Heart right ventricle (tissue), 16 donors: ENCODE results near the gene CDH13. TPM values are rescaled to one million over a fixed set of nuclear protein-coding genes. Genes with fewer than 3 reads are reported as not detected.

Source experiments
- ATAC-seq, 8 donors: fragments of 200-7000 bp; cut with Tn5 transposase; one replicate each; pipeline ENCODE4 v1.9.1; 2020; ENCODE audit warnings: mild to moderate bottlenecking in 8 of 8, moderate library complexity in 8 of 8, moderate number of reproducible peaks in 1 of 8
- DNase-seq, 2 donors: peaks; one replicate each; pipeline ENCODE4 v3.0.0-alpha.2; 2020
- H3K27ac ChIP-seq, 10 donors: fragments of 200-600 bp; sonication (generic) in 2 of 10; one replicate each; pipeline versions ENCODE4 v1.5.0 to v1.8.0; 2020 to 2022; ENCODE audit warnings: mild to moderate bottlenecking in 3 of 10
- H3K27me3 ChIP-seq, 7 donors: fragments of 200-600 bp; one replicate each; pipeline ENCODE4 v1.8.0; 2021 to 2022; ENCODE audit warnings: mild to moderate bottlenecking in 2 of 7
- H3K36me3 ChIP-seq, 9 donors: fragments of 200-600 bp; sonication (generic) in 1 of 9; one replicate each; pipeline versions ENCODE4 v1.5.0 to v1.8.0; 2020 to 2022; ENCODE audit warnings: mild to moderate bottlenecking in 2 of 9
- H3K4me1 ChIP-seq, 9 donors: fragments of 200-600 bp; sonication (generic) in 1 of 9; one replicate each; pipeline versions ENCODE4 v1.5.0 to v1.8.0; 2020 to 2022; ENCODE audit warnings: mild to moderate bottlenecking in 4 of 9
- H3K4me3 ChIP-seq, 10 donors: fragments of 200-600 bp; sonication (generic) in 2 of 10; one replicate each; pipeline versions ENCODE4 v1.5.0 to v1.8.0; 2020 to 2022; ENCODE audit warnings: mild to moderate bottlenecking in 7 of 10, moderate library complexity in 2 of 10
- H3K9me3 ChIP-seq, 11 donors: fragments of 200-600 bp in 10 of 11; sonication (generic) in 2 of 11; one replicate each; pipeline versions ENCODE4 v1.5.0 to v1.8.0; 2013 to 2022; ENCODE audit warnings: mild to moderate bottlenecking in 2 of 11, control low read depth in 1 of 11, moderate library complexity in 1 of 11
- CTCF ChIP-seq, 9 donors: fragments of 200-600 bp; sonication (generic) in 2 of 9; IDR thresholded peaks; one replicate each; pipeline versions ENCODE4 v1.5.0 to v1.8.0; 2021 to 2022; ENCODE audit warnings: antibody characterized with exemption in 9 of 9, mild to moderate bottlenecking in 5 of 9, moderate library complexity in 1 of 9
- WGBS, 2 donors: extraction: QIAGEN DNeasy Blood & Tissue Kit; methylation state at CpG; one replicate each; pipeline ENCODE4 v1.1.7; 2013; ENCODE audit warnings: inconsistent platforms in 1 of 2; 5-methylcytosine and 5-hydroxymethylcytosine counted together
- intact Hi-C, 10 donors: fragments of 100-400 bp; cut with DNase I; formaldehyde crosslinking; loops; one replicate each; pipeline versions ENCODE4 v1.11.1 to v1.14.2; 2022
- polyA plus RNA-seq, 2 donors: library from polyadenylated mRNA; stranded (reverse); fragments of 200-250 nt; gene quantifications; one replicate each; pipeline ENCODE4 v1.2.3, GENCODE V29; 2013
- total RNA-seq, 10 donors: library from RNA; stranded (reverse); fragmentation: NEBNext Ultra II Directional in 3 of 10; extraction: Animal tissue kit (Norgen Biotek cat#: 25700) in 3 of 10; gene quantifications; one replicate each; pipeline versions ENCODE4 v1.2.1 to v1.2.4, GENCODE V29; 2021 to 2023
- donor health status: Arrhythmogenic right ventricular cardiomyopathy.
- donor health status: ischemic (EF 13 %, LVEDD 7.1; RV severe dilation, severe dysfunction).
- donor health status: healthy with polysubstance abuse.
- donor health status: DM: no; HTN: yes; CAD: no.
- donor health status: DM: no; HTN: no; CAD: no.
- donor health status: ischemic (EF 25% LVEDD 6.9; RV normal size, moderate dysfunction).
- donor health status: ischemic (EF 25% LVEDD 5.7; RV mildly dilated, moderate dysfunction).
- donor health status: healthy.
- donor health status: DM: yes; HTN: yes; CAD: no.
- donor health status: Ischemic cardiomyopathy.
- donor health status: ischemic (EF 35%, LVEDD 5.7; RV mildly dilated, moderate dysfunction).
- donor health status: nonischemic (EF 11% LVEDD 7.7; RV severe dilation, severe dysfunction).
- donor health status: DM: yes; HTN: yes; CAD: no.
- donor health status: PGD.
- donor health status: ischemic (EF 29% LVEDD 5.4; RV normal size, mild dysfunction).
- donor health status: nonischemic (EF 23%, LVEDD 6.1; RV moderate dilation, normal function).

Gene CDH13
- total and polyA plus RNA-seq, 12 donors, result 15.5 to 221 (median 168) TPM

- WGBS, 2 donors, result 64 to 72% methylated on average over 4 of the region's 4 CpGs
- intact Hi-C loops, result no loop called here
- Histone ChIP-seq H3K9me3 (no peaks in the 10 kb centered on the region), H3K4me1 (peaks cover 0 to 4% (median 0%) of the 10 kb centered on the region in 9 donors), H3K27me3 (no peaks in the 10 kb centered on the region), H3K27ac (no peak overlapping the region), H3K36me3 (no peaks in the 10 kb centered on the region), H3K4me3 (no peak overlapping the region)
- TF ChIP-seq CTCF (IDR thresholded peaks at IDR 0.05), result no peak
- ATAC-seq (no peak), DNase-seq (no peak)
These were observed 396.2 kb downstream of the CDH13 start for GRCh38 chr16:83023011-83023410.

- Histone ChIP-seq H3K9me3 (no peaks in the 10 kb centered on the region), H3K27me3 (no peaks in the 10 kb centered on the region), H3K4me1 (peaks cover 0 to 4% (median 0%) of the 10 kb centered on the region in 9 donors), H3K27ac (no peak overlapping the region), H3K4me3 (no peak overlapping the region), H3K36me3 (no peaks in the 10 kb centered on the region)
- ATAC-seq, result no peak
- 70 to 81% methylated on average over 1 of the region's 1 CpG for WGBS, 2 donors
- no peak for TF ChIP-seq CTCF (IDR thresholded peaks at IDR 0.05)
- no peak for DNase-seq
- intact Hi-C loops, result no loop called here
These were observed 396.9 kb downstream of the CDH13 start for GRCh38 chr16:83023640-83024039.

- Histone ChIP-seq H3K36me3 (peaks cover 0 to 7% (median 0%) of the 10 kb centered on the region in 9 donors), H3K4me3 (no peak overlapping the region), H3K27ac (no peak overlapping the region), H3K27me3 (no peaks in the 10 kb centered on the region), H3K9me3 (no peaks in the 10 kb centered on the region), H3K4me1 (peaks cover 0 to 6% (median 0%) of the 10 kb centered on the region in 9 donors)
- no peak for ATAC-seq
- WGBS, 2 donors, result 64 to 66% methylated on average over 3 of the region's 3 CpGs
- intact Hi-C loops, result no loop called here
- no peak for DNase-seq
- TF ChIP-seq CTCF (IDR thresholded peaks at IDR 0.05), result no peak
These were observed 401.2 kb downstream of the CDH13 start for GRCh38 chr16:83027973-83028372.

GRCh38 chr16:83029467-83029866, 402.7 kb downstream of the CDH13 start:
- no peaks in the 10 kb centered on the region for H3K27me3 ChIP-seq
- no peak for TF ChIP-seq CTCF (IDR thresholded peaks at IDR 0.05)
- WGBS, 2 donors, result 47 to 61% methylated on average over 2 of the region's 2 CpGs
- ATAC-seq (no peak), DNase-seq (no peak)
- no peaks in the 10 kb centered on the region for H3K9me3 ChIP-seq
- peaks cover 0 to 6% (median 0%) of the 10 kb centered on the region in 9 donors for H3K4me1 ChIP-seq
- peaks cover 0 to 7% (median 0%) of the 10 kb centered on the region in 9 donors for H3K36me3 ChIP-seq
- H3K4me3 ChIP-seq, result no peak overlapping the region
- intact Hi-C loops, result no loop called here
- no peak overlapping the region for H3K27ac ChIP-seq
